Ascending aorta (tissue), 2 donors: ENCODE measurements around the gene CACNA1D. TPM values are rescaled to one million over a fixed set of nuclear protein-coding genes. Genes with fewer than 3 reads are reported as not detected.

Experiments
- DNase-seq, 2 donors: peaks; one replicate each; pipeline ENCODE4 v3.0.0-alpha.2; 2019; ENCODE audit warnings: low spot score in 2 of 2
- H3K27ac ChIP-seq, 2 donors: fragments of 200-600 bp; sonication (generic); one replicate each; pipeline ENCODE4 v1.5.1; 2016 to 2017; ENCODE audit warnings: mild to moderate bottlenecking in 1 of 2
- H3K27me3 ChIP-seq: fragments of 200-600 bp; sonication (generic); one replicate; pipeline ENCODE4 v1.5.1; 2017
- H3K36me3 ChIP-seq, 2 donors: fragments of 200-600 bp; sonication (generic); one replicate each; pipeline ENCODE4 v1.5.1; 2016
- H3K4me1 ChIP-seq, 2 donors: fragments of 200-600 bp; sonication (generic); one replicate each; pipeline ENCODE4 v1.5.1; 2016 to 2017; ENCODE audit warnings: mild to moderate bottlenecking in 1 of 2
- H3K4me3 ChIP-seq, 2 donors: fragments of 200-600 bp; sonication (generic); one replicate each; pipeline ENCODE4 v1.5.1; 2016 to 2017; ENCODE audit warnings: mild to moderate bottlenecking in 1 of 2
- H3K9me3 ChIP-seq, 2 donors: fragments of 200-600 bp; sonication (generic); one replicate each; pipeline ENCODE4 v1.5.1; 2016
- intact Hi-C: fragments of 100-400 bp; cut with DNase I; formaldehyde crosslinking; loops from one replicate; pipeline ENCODE4 v1.15.1; 2023
- total RNA-seq: library from RNA; depleted of rRNA; stranded (reverse); fragments of >200 nt; gene quantifications from one replicate; pipeline ENCODE4 v1.1.0, GENCODE V29; 2016
- TF ChIP-seq, protein P1 (sequence below), 3 experiments: fragments of 200-600 bp in 2 of 3; fragments of 450-650 bp in 1 of 3; sonication (generic) in 2 of 3; IDR thresholded peaks; one replicate each; pipeline ENCODE4 v1.5.1; 2016 to 2019; ENCODE audit warnings: antibody characterized with exemption in 3 of 3, mild to moderate bottlenecking in 1 of 3, moderate library complexity in 1 of 3

The CACNA1D gene
- total RNA-seq, 1 donor from 2014 or later: 0.43 TPM

DNA sequence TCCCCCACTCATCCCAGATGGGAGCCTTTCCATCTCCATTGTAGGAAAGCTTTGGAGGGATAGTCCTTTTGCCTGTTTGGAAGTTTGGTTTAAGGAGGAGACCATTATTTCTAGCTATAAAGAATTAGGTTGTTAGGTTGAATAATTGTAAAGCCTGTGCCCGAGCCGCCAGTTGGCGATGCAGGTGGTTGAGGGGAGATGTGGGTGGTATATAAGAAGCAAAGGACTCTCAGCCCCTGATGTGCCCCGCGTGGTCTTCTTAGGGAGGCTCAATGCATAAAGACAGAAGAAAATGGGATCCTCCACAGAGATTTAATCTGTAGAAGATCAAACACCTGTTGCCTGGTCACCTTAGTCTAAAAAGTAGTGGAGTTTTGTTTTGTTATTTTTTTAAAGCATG lies 296.1 kb downstream of the CACNA1D start:
- H3K9me3 ChIP-seq: no peaks in the 10 kb centered on the region
- TF ChIP-seq, protein P1, sequence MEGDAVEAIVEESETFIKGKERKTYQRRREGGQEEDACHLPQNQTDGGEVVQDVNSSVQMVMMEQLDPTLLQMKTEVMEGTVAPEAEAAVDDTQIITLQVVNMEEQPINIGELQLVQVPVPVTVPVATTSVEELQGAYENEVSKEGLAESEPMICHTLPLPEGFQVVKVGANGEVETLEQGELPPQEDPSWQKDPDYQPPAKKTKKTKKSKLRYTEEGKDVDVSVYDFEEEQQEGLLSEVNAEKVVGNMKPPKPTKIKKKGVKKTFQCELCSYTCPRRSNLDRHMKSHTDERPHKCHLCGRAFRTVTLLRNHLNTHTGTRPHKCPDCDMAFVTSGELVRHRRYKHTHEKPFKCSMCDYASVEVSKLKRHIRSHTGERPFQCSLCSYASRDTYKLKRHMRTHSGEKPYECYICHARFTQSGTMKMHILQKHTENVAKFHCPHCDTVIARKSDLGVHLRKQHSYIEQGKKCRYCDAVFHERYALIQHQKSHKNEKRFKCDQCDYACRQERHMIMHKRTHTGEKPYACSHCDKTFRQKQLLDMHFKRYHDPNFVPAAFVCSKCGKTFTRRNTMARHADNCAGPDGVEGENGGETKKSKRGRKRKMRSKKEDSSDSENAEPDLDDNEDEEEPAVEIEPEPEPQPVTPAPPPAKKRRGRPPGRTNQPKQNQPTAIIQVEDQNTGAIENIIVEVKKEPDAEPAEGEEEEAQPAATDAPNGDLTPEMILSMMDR (IDR thresholded peaks at IDR 0.05): no peak
- no peak overlapping the region for H3K4me3 ChIP-seq
- H3K4me1 ChIP-seq: no peaks in the 10 kb centered on the region
- intact Hi-C loops: no loop called here
- no peaks in the 10 kb centered on the region for H3K27me3 ChIP-seq
- no peaks in the 10 kb centered on the region for H3K36me3 ChIP-seq
- no peak overlapping the region for H3K27ac ChIP-seq
- no peak for DNase-seq

DNA sequence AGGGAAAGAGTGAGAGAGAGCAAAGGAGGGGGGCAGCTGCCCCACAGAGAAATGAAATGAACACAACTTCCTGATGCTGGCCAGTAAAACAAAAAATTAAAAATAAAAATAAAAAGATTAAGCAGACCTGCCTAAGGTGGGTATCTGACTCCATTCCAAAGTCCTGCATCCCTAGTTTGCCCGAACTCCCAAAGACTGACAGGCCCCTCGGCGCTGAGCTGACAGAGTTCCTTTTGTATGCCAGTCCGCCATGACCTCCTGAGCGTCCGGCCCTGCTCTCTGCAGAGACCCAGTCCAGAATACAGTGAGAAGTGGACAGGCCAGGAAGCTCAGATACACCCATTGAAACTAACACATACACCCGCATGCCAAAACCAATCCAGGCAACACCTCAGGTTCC lies 296.9 kb downstream of the CACNA1D start:
- peaks cover 0 to 6% of the 10 kb centered on the region in 2 donors for H3K4me1 ChIP-seq
- no peak for DNase-seq
- no peaks in the 10 kb centered on the region for H3K36me3 ChIP-seq
- H3K27me3 ChIP-seq: no peaks in the 10 kb centered on the region
- TF ChIP-seq, protein P1 (IDR thresholded peaks at IDR 0.05): no peak
- no peak overlapping the region for H3K4me3 ChIP-seq
- intact Hi-C loops: no loop called here
- no peak overlapping the region for H3K27ac ChIP-seq
- no peaks in the 10 kb centered on the region for H3K9me3 ChIP-seq

DNA sequence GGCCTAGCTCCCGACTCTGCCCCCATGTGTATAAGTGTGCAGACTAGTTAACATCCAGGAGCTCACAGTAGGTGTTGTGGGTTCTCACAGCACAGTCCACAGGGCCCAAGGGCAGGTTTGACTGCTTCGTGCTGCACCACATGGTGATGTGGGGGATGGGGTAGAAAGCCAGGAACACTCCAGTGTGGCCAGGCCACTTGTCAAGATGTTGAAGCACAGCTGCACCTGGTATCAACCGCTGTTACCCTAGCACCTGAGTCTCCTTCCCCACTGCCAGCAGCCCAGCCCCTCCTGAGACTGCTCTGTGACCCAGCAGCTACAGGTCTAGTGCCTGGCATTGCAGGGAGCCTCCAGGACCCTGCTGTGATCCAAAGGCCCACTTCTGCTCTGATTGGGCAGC lies 298.5 kb downstream of the CACNA1D start:
- H3K4me1 ChIP-seq: peaks cover 0 to 8% of the 10 kb centered on the region in 2 donors
- TF ChIP-seq, protein P1 (IDR thresholded peaks at IDR 0.05): no peak

DNA sequence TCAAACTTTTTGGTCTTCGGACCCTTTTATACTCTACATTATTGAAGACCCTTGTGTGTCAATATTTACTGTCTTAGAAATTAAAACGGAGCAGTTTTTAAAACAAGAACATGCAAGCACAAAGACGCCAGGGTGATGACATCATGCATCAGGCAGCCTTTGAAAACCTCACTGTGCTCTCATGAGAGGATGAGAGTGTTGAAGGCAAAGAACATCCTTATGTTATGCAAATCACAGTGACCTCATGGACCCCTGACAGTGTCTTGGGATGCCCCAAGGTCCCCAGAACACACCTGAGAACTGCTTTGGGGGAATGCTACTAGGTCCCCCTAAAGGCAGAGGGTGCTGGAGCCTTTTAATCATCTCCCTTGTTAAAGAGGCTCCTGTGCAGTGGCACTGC lies 300.2 kb downstream of the CACNA1D start:
- TF ChIP-seq, protein P1 (IDR thresholded peaks at IDR 0.05): no peak
- Histone ChIP-seq H3K4me3 (no peak overlapping the region), H3K27me3 (no peaks in the 10 kb centered on the region), H3K4me1 (peaks cover 0 to 8% of the 10 kb centered on the region in 2 donors), H3K9me3 (no peaks in the 10 kb centered on the region), H3K36me3 (no peaks in the 10 kb centered on the region), H3K27ac (no peak overlapping the region)
- no peak for DNase-seq
- intact Hi-C loops: no loop called here

More for the DNA sequence above, 298.5 kb downstream of the CACNA1D start:
- H3K27ac ChIP-seq: no peak overlapping the region
- intact Hi-C loops: no loop called here
- no peak for DNase-seq
- no peaks in the 10 kb centered on the region for H3K36me3 ChIP-seq
- no peaks in the 10 kb centered on the region for H3K27me3 ChIP-seq
- H3K4me3 ChIP-seq: no peak overlapping the region
- H3K9me3 ChIP-seq: no peaks in the 10 kb centered on the region

DNA sequence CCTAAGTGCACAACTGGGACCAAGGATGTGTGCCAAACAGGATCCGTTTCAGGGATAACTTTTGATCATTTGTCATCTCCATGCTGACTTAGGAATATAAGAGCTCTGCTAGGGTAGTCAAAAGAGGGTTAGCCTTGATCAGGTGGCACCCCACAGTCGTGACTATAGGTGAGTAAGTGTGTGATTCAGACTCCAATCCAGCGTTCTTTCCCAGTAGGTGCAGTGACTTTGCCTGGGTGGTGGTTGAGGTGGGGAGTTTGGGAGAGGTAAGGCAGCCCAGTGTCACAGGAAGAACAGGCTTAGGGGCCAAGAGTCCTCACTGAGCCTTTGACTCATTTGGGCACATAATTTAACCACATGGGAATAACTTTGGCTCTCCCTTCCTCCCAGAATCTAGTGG lies 300.8 kb downstream of the CACNA1D start:
- H3K27ac ChIP-seq: no peak overlapping the region
- H3K4me3 ChIP-seq: no peak overlapping the region
- peaks cover 0 to 8% of the 10 kb centered on the region in 2 donors for H3K4me1 ChIP-seq
- intact Hi-C loops: no loop called here
- no peaks in the 10 kb centered on the region for H3K27me3 ChIP-seq
- no peak for DNase-seq
- TF ChIP-seq, protein P1 (IDR thresholded peaks at IDR 0.05): no peak
- no peaks in the 10 kb centered on the region for H3K36me3 ChIP-seq
- no peaks in the 10 kb centered on the region for H3K9me3 ChIP-seq
